ENCODE results near the gene CARD19. TPM values are rescaled to one million over a fixed set of nuclear protein-coding genes. Genes with fewer than 3 reads are reported as not detected.

Gene CARD19
- total RNA-seq, 1 experiment from 2014 or later: 54.5 TPM

- Histone ChIP-seq H3K79me2 (ENCODE audit: insufficient read depth, low read length) (no peaks in the 10 kb centered on the region), H3K27ac (ENCODE audit: low read depth, low read length) (no peak overlapping the region), H4K20me1 (ENCODE audit: insufficient read depth) (no peaks in the 10 kb centered on the region), H2AFZ (ENCODE audit: low read depth, low read length, poor library complexity, severe bottlenecking) (no peak overlapping the region), H3K9ac (ENCODE audit: low read length) (no peak overlapping the region), H3K4me1 (ENCODE audit: control insufficient read depth in 1 of 2, insufficient read depth in 2 of 2, low read length in 2 of 2) (peaks cover 9 to 37% of the 10 kb centered on the region in 2 experiments), H3K9me3 (ENCODE audit: control insufficient read depth in 1 of 2, insufficient read depth in 1 of 2, low read depth in 1 of 2, low read length in 2 of 2) (peaks cover 0 to 21% of the 10 kb centered on the region in 2 experiments; a peak in 2 of 4 replicates), H3K9me2 (ENCODE audit: insufficient read depth) (no peaks in the 10 kb centered on the region), H3K4me3 (replicated peaks in 1 of 2; ENCODE audit: low read depth in 1 of 2, low read length in 2 of 2) (no peak overlapping the region), H3K36me3 (ENCODE audit: control insufficient read depth in 1 of 2, insufficient read depth in 2 of 2, low read length in 2 of 2) (peaks cover 0 to 8% of the 10 kb centered on the region in 2 experiments; a peak in 2 of 4 replicates), H3K4me2 (ENCODE audit: low read length) (no peak overlapping the region), H3K27me3 (ENCODE audit: insufficient read depth, low read length) (no peaks in the 10 kb centered on the region)
- DNase-seq (ENCODE audit: low read depth, low spot score) (no peak), ATAC-seq (no peak)
- ChIA-PET POLR2A (no interaction called here), RAD21 (ENCODE audit: low non-redundant PET in 1 of 2, low total read pairs in 2 of 2, uncharacterized antibody in 2 of 2, unreplicated experiment in 2 of 2) (no interaction called here), CTCF (no interaction called here)
- intact Hi-C loops (cut with micrococcal nuclease): no loop called here
- TF ChIP-seq CEBPB (IDR thresholded peaks at IDR 0.05; ENCODE audit: low read depth): no peak
- TF ChIP-seq ZBTB33 (IDR thresholded peaks at IDR 0.05; ENCODE audit: extremely low read depth, insufficient replicate concordance, low read length): no peak
- TF ChIP-seq SP1 (IDR thresholded peaks at IDR 0.05; ENCODE audit: low read depth): no peak
- no peak for TF ChIP-seq RAD21 (IDR thresholded peaks at IDR 0.05; ENCODE audit: low read depth)
- no peak for TF ChIP-seq POLR2A (IDR thresholded peaks at IDR 0.05; ENCODE audit: borderline replicate concordance, extremely low read depth, insufficient read depth, insufficient read length)
- TF ChIP-seq FOSL1 (IDR thresholded peaks at IDR 0.05; ENCODE audit: low read depth): no peak
- TF ChIP-seq POLR2AphosphoS5 (IDR thresholded peaks at IDR 0.05; ENCODE audit: low read depth, low read length): no peak
- no peak for TF ChIP-seq REST (IDR thresholded peaks at IDR 0.05; ENCODE audit: low read depth)
- no peak for TF ChIP-seq TCF7L2 (IDR thresholded peaks at IDR 0.05; ENCODE audit: borderline replicate concordance, extremely low read depth, insufficient read depth, insufficient read length)
- no peak for TF ChIP-seq ZFX (IDR thresholded peaks at IDR 0.05)
- TF ChIP-seq EGR1 (IDR thresholded peaks at IDR 0.05; ENCODE audit: low read depth): no peak
- TF ChIP-seq SIN3A (IDR thresholded peaks at IDR 0.05; ENCODE audit: low read depth): no peak
- TF ChIP-seq SRF (IDR thresholded peaks at IDR 0.05; ENCODE audit: low read depth): no peak
- TF ChIP-seq MAX (IDR thresholded peaks at IDR 0.05): no peak
- TF ChIP-seq EZH2phosphoT487 (IDR thresholded peaks at IDR 0.05; ENCODE audit: borderline replicate concordance): no peak
- TF ChIP-seq EZH2 (IDR thresholded peaks at IDR 0.05): no peak
- TF ChIP-seq CBX3 (IDR thresholded peaks at IDR 0.05; ENCODE audit: low read depth): no peak
- TF ChIP-seq YY1 (IDR thresholded peaks at IDR 0.05; ENCODE audit: extremely low read depth, insufficient replicate concordance, low read depth, low read length): no peak
- no TSS peak for BruUV-seq (replicated peaks)
Observed at GRCh38 chr9:93089481-93089991, 6.5 kb upstream of the CARD19 start.
